ENCODE data around the gene ZNF432.

DNA sequence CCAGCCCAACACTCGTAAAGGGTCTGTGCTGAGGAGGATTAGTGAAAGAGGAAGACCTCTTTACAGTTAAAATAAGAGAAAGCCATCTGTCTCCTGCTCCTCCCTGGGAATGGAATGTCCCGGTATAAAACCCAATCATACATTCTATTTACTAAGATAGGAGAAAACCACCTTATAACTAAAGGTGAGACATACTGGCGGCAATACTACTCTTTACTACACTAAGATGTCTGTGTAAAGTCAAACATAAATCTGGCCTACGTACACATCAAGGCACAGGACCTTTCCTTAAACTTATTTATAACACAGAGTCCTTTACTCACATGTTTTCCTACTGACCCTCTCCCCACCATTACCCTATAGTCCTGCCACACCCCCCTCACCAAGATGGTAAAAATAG, 65.3 kb downstream of the ZNF432 start:
- TF ChIP-seq EZH2 (IDR thresholded peaks at IDR 0.05; ENCODE audit: borderline replicate concordance, low read length), result no peak
- TF ChIP-seq, protein P1, sequence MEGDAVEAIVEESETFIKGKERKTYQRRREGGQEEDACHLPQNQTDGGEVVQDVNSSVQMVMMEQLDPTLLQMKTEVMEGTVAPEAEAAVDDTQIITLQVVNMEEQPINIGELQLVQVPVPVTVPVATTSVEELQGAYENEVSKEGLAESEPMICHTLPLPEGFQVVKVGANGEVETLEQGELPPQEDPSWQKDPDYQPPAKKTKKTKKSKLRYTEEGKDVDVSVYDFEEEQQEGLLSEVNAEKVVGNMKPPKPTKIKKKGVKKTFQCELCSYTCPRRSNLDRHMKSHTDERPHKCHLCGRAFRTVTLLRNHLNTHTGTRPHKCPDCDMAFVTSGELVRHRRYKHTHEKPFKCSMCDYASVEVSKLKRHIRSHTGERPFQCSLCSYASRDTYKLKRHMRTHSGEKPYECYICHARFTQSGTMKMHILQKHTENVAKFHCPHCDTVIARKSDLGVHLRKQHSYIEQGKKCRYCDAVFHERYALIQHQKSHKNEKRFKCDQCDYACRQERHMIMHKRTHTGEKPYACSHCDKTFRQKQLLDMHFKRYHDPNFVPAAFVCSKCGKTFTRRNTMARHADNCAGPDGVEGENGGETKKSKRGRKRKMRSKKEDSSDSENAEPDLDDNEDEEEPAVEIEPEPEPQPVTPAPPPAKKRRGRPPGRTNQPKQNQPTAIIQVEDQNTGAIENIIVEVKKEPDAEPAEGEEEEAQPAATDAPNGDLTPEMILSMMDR (conservative IDR thresholded peaks at IDR 0.05 in 1 of 2, IDR thresholded peaks at IDR 0.05 in 1 of 2; ENCODE audit: extremely low read depth in 1 of 2, insufficient read depth in 1 of 2, low read depth in 1 of 2, low read length in 2 of 2), result no peak
